Activated naive CD4-positive, alpha-beta T cell treated with anti-CD3 and anti-CD28 coated beads, Interleukin-2, amount 10 ng/mL, durations not matched to agents 5 hours and 36 hours (primary cell): ENCODE data around the gene USP38. TPM values are rescaled to one million over a fixed set of nuclear protein-coding genes. Genes with fewer than 3 reads are reported as not detected.

Experiments used
- total RNA-seq, 2 experiments: library from RNA; stranded (reverse); gene quantifications; one replicate each; pipeline ENCODE4 v1.2.3, GENCODE V29; 2021

The USP38 gene
- 10 to 100 TPM; 22.6 to 23.3 TPM for total RNA-seq

GRCh38 chr4:143184503-143185252 lies at the start of gene USP38:
Gene USP38 (plus strand): TSS chr4:143184917. CDS start chr4:143185451, 534 bp downstream.

Other genes starting within 250 kb of the USP38 start
- under 1 TPM; 0.60 to 0.73 TPM for gene GAB1, start 152.0 kb downstream of the USP38 start, total RNA-seq